Brain microvascular endothelial cell (primary cell): ENCODE data around the gene PHIP.
A peak's percentile ranks its signal among the peaks of the same experiment; 100 is the strongest.

Source experiments
- DNase-seq: peaks from one replicate; pipeline ENCODE4 v3.0.0-alpha.2; 2020
- H3K27ac ChIP-seq: fragments of 250-450 bp; sonication (Bioruptor Pico); 2 replicates; pipeline ENCODE4 v1.5.1; 2020; ENCODE audit warnings: mild to moderate bottlenecking, moderate library complexity
- H3K27me3 ChIP-seq: fragments of 250-450 bp; sonication (Bioruptor Pico); replicated peaks from 2 replicates; pipeline ENCODE4 v1.5.1; 2020; ENCODE audit warnings: mild to moderate bottlenecking
- H3K36me3 ChIP-seq: fragments of 250-450 bp; sonication (Bioruptor Pico); replicated peaks from 2 replicates; pipeline ENCODE4 v1.5.1; 2020; ENCODE audit warnings: mild to moderate bottlenecking
- H3K4me3 ChIP-seq: 2 replicates; pipeline ENCODE4 v1.5.1; 2011; ENCODE audit warnings: low read depth, mild to moderate bottlenecking, control low read depth, low read length, moderate library complexity
- in situ Hi-C: cut with HindIII; loops from 2 replicates; pipeline ENCODE4 v1.10.0; 2017; ENCODE audit warnings: low sequenced_read_pairs, low pct_ligation_motif_present
- TF ChIP-seq, protein P1 (sequence below): IDR thresholded peaks from 2 replicates; pipeline ENCODE4 v1.5.1; 2011; ENCODE audit warnings: low read depth, mild to moderate bottlenecking, moderate library complexity, low read length, control low read depth, inconsistent platforms; ENCODE audit errors: missing control alignments

Gene PHIP

DNA sequence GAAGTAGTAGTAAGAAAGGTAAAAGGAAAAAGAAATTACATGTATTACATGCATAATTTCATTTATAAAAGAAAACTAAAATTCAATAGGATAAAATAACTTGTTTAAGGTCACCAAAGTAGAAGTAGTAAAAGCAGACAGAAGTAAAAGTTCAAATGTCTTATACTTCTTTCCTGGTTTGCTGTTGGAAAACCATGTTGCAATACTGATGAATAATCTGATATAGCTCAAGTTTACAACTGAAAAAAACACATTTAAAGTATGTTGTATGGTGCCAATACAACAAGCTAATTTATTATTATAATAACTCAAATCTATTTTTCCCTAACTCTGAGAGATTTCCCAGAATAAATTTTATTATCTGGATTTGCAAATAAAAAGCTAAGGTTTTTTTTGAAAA, 78.3 kb downstream of the PHIP start:
- H3K27ac ChIP-seq: no peak overlapping the region
- in situ Hi-C loops: no loop called here
- peaks cover 9% of the 10 kb centered on the region for H3K36me3 ChIP-seq
- TF ChIP-seq, protein P1, sequence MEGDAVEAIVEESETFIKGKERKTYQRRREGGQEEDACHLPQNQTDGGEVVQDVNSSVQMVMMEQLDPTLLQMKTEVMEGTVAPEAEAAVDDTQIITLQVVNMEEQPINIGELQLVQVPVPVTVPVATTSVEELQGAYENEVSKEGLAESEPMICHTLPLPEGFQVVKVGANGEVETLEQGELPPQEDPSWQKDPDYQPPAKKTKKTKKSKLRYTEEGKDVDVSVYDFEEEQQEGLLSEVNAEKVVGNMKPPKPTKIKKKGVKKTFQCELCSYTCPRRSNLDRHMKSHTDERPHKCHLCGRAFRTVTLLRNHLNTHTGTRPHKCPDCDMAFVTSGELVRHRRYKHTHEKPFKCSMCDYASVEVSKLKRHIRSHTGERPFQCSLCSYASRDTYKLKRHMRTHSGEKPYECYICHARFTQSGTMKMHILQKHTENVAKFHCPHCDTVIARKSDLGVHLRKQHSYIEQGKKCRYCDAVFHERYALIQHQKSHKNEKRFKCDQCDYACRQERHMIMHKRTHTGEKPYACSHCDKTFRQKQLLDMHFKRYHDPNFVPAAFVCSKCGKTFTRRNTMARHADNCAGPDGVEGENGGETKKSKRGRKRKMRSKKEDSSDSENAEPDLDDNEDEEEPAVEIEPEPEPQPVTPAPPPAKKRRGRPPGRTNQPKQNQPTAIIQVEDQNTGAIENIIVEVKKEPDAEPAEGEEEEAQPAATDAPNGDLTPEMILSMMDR: no peak
- no peak overlapping the region for H3K4me3 ChIP-seq
- DNase-seq: no peak
- H3K27me3 ChIP-seq: no peaks in the 10 kb centered on the region

- no peak overlapping the region for H3K27ac ChIP-seq
- TF ChIP-seq, protein P1: no peak
- in situ Hi-C loops: no loop called here
- no peaks in the 10 kb centered on the region for H3K27me3 ChIP-seq
- peaks cover 28% of the 10 kb centered on the region for H3K36me3 ChIP-seq
- DNase-seq: peak; percentile 45
- H3K4me3 ChIP-seq: no peak overlapping the region
Measured at GRCh38 chr6:78995946-78996345, 82.1 kb downstream of the PHIP start.

- TF ChIP-seq, protein P1: no peak
- no peak overlapping the region for H3K27ac ChIP-seq
- in situ Hi-C loops: no loop called here
- no peaks in the 10 kb centered on the region for H3K27me3 ChIP-seq
- no peak for DNase-seq
- H3K4me3 ChIP-seq: no peak overlapping the region
- peaks cover 25% of the 10 kb centered on the region for H3K36me3 ChIP-seq
Measured at GRCh38 chr6:78995346-78995745, 82.7 kb downstream of the PHIP start.

GRCh38 chr6:78993955-78994354, 84.1 kb downstream of the PHIP start:
- in situ Hi-C loops: no loop called here
- DNase-seq: no peak
- TF ChIP-seq, protein P1: no peak

DNA sequence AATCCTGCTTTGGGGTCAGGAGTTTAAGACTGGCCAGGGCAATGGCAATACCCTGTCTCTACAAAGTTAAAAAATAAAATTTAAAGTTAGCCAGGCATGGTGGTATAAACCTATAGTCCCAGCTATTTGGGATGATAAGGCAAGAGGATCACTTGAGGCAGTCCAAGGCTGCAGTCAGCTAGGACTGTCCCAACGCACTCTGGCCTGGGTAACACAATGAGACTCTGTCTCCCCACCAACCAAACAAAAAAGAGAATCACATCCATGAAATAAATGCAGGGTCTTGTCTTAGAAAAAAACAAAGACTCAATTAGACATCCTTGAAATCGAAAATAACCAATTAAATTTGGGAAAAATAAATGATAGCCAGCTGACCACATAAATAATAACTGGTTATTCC, 88.9 kb downstream of the PHIP start:
- TF ChIP-seq, protein P1: no peak
- no peaks in the 10 kb centered on the region for H3K27me3 ChIP-seq
- no peak overlapping the region for H3K4me3 ChIP-seq
- in situ Hi-C loops: no loop called here
- H3K36me3 ChIP-seq: peaks cover 36% of the 10 kb centered on the region
- DNase-seq: no peak
- H3K27ac ChIP-seq: no peak overlapping the region

More at GRCh38 chr6:78993955-78994354, 84.1 kb downstream of the PHIP start:
- no peak overlapping the region for H3K4me3 ChIP-seq
- H3K36me3 ChIP-seq: peaks cover 27% of the 10 kb centered on the region
- H3K27me3 ChIP-seq: no peaks in the 10 kb centered on the region
- H3K27ac ChIP-seq: no peak overlapping the region

- no peak overlapping the region for H3K27ac ChIP-seq
- in situ Hi-C loops: no loop called here
- H3K27me3 ChIP-seq: no peaks in the 10 kb centered on the region
- peaks cover 31% of the 10 kb centered on the region for H3K36me3 ChIP-seq
- H3K4me3 ChIP-seq: no peak overlapping the region
- DNase-seq: no peak
- TF ChIP-seq, protein P1: no peak
Measured at GRCh38 chr6:78986161-78986560, 91.9 kb downstream of the PHIP start.
